ENCODE measurements around the gene FAM124A.

DNA sequence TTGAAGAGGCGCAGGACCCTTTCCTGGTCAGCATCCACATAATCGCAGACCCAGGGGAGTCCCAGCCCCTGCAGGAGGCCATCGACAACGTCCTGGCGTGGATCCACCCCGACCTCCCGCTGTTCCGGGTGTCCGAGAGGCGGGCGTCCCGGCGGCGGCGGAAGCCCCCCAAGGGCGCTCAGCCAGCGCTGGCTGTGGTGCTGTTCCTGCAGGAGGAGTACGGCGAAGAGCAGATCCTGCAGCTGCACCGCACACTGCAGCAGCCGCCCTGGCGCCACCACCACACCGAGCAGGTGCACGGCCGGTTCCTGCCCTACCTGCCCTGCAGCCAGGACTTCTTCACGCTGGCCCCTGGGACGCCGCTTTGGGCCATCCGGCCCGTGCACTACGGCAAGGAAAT is 29.3 kb downstream of the FAM124A start:
- TF ChIP-seq, protein P1, sequence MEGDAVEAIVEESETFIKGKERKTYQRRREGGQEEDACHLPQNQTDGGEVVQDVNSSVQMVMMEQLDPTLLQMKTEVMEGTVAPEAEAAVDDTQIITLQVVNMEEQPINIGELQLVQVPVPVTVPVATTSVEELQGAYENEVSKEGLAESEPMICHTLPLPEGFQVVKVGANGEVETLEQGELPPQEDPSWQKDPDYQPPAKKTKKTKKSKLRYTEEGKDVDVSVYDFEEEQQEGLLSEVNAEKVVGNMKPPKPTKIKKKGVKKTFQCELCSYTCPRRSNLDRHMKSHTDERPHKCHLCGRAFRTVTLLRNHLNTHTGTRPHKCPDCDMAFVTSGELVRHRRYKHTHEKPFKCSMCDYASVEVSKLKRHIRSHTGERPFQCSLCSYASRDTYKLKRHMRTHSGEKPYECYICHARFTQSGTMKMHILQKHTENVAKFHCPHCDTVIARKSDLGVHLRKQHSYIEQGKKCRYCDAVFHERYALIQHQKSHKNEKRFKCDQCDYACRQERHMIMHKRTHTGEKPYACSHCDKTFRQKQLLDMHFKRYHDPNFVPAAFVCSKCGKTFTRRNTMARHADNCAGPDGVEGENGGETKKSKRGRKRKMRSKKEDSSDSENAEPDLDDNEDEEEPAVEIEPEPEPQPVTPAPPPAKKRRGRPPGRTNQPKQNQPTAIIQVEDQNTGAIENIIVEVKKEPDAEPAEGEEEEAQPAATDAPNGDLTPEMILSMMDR (conservative IDR thresholded peaks at IDR 0.05; ENCODE audit: low read depth in 2 of 2), result no peak
- TF ChIP-seq POLR2AphosphoS5 (IDR thresholded peaks at IDR 0.05; ENCODE audit: low read depth) (no peak), EZH2phosphoT487 (IDR thresholded peaks at IDR 0.05; ENCODE audit: unreplicated experiment) (no peak), EZH2 (IDR thresholded peaks at IDR 0.05; ENCODE audit: low read depth, unreplicated experiment) (no peak), ZNF331 (CRISPR knock-in tag; IDR thresholded peaks at IDR 0.05; ENCODE audit: low read depth) (no peak)
- TF ChIP-seq, protein P2, sequence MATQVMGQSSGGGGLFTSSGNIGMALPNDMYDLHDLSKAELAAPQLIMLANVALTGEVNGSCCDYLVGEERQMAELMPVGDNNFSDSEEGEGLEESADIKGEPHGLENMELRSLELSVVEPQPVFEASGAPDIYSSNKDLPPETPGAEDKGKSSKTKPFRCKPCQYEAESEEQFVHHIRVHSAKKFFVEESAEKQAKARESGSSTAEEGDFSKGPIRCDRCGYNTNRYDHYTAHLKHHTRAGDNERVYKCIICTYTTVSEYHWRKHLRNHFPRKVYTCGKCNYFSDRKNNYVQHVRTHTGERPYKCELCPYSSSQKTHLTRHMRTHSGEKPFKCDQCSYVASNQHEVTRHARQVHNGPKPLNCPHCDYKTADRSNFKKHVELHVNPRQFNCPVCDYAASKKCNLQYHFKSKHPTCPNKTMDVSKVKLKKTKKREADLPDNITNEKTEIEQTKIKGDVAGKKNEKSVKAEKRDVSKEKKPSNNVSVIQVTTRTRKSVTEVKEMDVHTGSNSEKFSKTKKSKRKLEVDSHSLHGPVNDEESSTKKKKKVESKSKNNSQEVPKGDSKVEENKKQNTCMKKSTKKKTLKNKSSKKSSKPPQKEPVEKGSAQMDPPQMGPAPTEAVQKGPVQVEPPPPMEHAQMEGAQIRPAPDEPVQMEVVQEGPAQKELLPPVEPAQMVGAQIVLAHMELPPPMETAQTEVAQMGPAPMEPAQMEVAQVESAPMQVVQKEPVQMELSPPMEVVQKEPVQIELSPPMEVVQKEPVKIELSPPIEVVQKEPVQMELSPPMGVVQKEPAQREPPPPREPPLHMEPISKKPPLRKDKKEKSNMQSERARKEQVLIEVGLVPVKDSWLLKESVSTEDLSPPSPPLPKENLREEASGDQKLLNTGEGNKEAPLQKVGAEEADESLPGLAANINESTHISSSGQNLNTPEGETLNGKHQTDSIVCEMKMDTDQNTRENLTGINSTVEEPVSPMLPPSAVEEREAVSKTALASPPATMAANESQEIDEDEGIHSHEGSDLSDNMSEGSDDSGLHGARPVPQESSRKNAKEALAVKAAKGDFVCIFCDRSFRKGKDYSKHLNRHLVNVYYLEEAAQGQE (IDR thresholded peaks at IDR 0.05; ENCODE audit: unreplicated experiment), result no peak
